HL-60 (cell line): Measurements from ENCODE around the gene PDCL2.

ENCODE experiments used
- DNase-seq, 2 experiments: peaks; one replicate each; pipeline ENCODE4 v3.0.0-alpha.2; 2010 to 2020; ENCODE audit warnings: low read depth in 1 of 2, low spot score in 1 of 2
- H3K27ac ChIP-seq: fragments of 250-450 bp; sonication (Bioruptor Pico); replicated peaks from 2 replicates; pipeline ENCODE4 v1.5.1; 2020; ENCODE audit warnings: mild to moderate bottlenecking, moderate library complexity
- H3K27me3 ChIP-seq: fragments of 250-450 bp; sonication (Bioruptor Pico); 2 replicates; pipeline ENCODE4 v1.5.1; 2021; ENCODE audit warnings: mild to moderate bottlenecking, moderate library complexity; ENCODE audit not compliant: insufficient read depth, poor library complexity, severe bottlenecking
- H3K4me3 ChIP-seq: replicated peaks from 2 replicates; pipeline ENCODE4 v1.5.1; 2011; ENCODE audit warnings: mild to moderate bottlenecking, control low read depth, low read length; ENCODE audit not compliant: insufficient read depth
- GABPA ChIP-seq: IDR thresholded peaks from 2 replicates; pipeline ENCODE4 v1.6.1; 2012; ENCODE audit warnings: low read depth
- POLR2AphosphoS5 ChIP-seq: IDR thresholded peaks from 2 replicates; pipeline ENCODE4 v1.6.1; 2012; ENCODE audit warnings: low read depth
- SPI1 ChIP-seq: IDR thresholded peaks from 2 replicates; pipeline ENCODE4 v1.6.1; 2012; ENCODE audit warnings: low read depth, mild to moderate bottlenecking, borderline replicate concordance
- TF ChIP-seq, protein P1 (sequence below): IDR thresholded peaks from 2 replicates; pipeline ENCODE4 v1.6.1; 2012; ENCODE audit warnings: low read depth; ENCODE audit not compliant: insufficient replicate concordance
- TF ChIP-seq, protein P2 (sequence below): IDR thresholded peaks from one replicate; pipeline ENCODE4 v1.5.1; 2011; ENCODE audit warnings: low read length, control low read depth, inconsistent platforms; ENCODE audit not compliant: insufficient read depth

Gene PDCL2

DNA sequence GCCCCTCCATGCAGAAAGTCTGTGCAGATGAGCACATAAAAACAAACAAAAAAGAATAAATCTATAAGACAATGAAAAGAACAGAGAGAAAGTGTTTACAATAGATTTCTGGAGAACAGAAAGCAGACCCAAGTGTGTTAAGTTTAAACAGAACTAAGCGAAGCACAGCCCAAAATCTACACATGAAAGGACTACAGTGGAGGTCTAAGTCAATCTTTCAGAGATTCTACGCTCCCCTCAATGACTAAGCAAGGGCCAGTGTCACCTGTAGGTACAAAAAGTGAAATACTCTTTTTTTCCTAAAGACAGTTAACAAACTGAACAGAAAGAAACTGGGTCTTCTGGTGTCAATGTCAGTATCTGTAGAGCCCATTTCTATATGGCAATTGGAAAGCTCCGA, 63.6 kb downstream of the PDCL2 start:
- no peak overlapping the region for H3K27ac ChIP-seq
- TF ChIP-seq POLR2AphosphoS5 (no peak), GABPA (no peak), SPI1 (no peak)
- TF ChIP-seq, protein P1, sequence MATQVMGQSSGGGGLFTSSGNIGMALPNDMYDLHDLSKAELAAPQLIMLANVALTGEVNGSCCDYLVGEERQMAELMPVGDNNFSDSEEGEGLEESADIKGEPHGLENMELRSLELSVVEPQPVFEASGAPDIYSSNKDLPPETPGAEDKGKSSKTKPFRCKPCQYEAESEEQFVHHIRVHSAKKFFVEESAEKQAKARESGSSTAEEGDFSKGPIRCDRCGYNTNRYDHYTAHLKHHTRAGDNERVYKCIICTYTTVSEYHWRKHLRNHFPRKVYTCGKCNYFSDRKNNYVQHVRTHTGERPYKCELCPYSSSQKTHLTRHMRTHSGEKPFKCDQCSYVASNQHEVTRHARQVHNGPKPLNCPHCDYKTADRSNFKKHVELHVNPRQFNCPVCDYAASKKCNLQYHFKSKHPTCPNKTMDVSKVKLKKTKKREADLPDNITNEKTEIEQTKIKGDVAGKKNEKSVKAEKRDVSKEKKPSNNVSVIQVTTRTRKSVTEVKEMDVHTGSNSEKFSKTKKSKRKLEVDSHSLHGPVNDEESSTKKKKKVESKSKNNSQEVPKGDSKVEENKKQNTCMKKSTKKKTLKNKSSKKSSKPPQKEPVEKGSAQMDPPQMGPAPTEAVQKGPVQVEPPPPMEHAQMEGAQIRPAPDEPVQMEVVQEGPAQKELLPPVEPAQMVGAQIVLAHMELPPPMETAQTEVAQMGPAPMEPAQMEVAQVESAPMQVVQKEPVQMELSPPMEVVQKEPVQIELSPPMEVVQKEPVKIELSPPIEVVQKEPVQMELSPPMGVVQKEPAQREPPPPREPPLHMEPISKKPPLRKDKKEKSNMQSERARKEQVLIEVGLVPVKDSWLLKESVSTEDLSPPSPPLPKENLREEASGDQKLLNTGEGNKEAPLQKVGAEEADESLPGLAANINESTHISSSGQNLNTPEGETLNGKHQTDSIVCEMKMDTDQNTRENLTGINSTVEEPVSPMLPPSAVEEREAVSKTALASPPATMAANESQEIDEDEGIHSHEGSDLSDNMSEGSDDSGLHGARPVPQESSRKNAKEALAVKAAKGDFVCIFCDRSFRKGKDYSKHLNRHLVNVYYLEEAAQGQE: no peak
- TF ChIP-seq, protein P2, sequence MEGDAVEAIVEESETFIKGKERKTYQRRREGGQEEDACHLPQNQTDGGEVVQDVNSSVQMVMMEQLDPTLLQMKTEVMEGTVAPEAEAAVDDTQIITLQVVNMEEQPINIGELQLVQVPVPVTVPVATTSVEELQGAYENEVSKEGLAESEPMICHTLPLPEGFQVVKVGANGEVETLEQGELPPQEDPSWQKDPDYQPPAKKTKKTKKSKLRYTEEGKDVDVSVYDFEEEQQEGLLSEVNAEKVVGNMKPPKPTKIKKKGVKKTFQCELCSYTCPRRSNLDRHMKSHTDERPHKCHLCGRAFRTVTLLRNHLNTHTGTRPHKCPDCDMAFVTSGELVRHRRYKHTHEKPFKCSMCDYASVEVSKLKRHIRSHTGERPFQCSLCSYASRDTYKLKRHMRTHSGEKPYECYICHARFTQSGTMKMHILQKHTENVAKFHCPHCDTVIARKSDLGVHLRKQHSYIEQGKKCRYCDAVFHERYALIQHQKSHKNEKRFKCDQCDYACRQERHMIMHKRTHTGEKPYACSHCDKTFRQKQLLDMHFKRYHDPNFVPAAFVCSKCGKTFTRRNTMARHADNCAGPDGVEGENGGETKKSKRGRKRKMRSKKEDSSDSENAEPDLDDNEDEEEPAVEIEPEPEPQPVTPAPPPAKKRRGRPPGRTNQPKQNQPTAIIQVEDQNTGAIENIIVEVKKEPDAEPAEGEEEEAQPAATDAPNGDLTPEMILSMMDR: no peak
- H3K4me3 ChIP-seq: no peak overlapping the region
- no peak for DNase-seq
- H3K27me3 ChIP-seq: no peaks in the 10 kb centered on the region

DNA sequence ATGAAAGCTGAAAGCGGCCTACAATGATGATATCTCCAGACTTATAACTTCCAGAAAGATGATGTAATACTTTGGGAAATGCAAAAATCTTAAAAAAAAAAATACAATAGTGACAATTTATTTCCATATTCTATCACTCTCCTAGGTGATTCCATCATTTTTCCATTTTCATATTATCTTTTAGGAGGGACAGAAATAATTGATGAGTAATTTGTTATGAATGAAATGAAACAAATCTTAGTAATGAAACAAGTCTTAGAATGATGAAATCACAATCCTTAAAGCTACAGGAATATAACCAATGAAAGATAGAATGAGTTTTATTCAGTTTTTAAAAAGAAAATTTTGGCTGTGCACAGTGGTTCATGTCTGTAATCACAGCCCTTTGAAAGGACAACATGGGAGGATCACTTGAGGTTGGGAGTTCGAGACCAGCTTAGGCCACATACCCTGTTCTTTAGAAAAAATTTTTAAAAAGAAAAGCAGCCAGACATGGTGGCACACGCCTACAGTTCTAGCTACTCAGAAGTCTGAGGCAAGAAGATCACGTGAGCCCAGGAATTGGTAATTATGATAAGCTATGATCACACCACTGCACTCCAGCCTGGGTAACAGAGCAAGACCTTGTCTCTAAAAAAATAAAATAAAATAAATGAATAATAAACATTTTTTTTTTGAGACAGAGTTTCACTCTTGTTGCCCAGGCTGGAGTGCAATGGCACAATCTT, 67.0 kb downstream of the PDCL2 start:
- TF ChIP-seq, protein P1: no peak
- TF ChIP-seq GABPA (no peak), SPI1 (no peak), POLR2AphosphoS5 (no peak)
- TF ChIP-seq, protein P2: no peak
- no peaks in the 10 kb centered on the region for H3K27me3 ChIP-seq
- H3K27ac ChIP-seq: no peak overlapping the region
- no peak overlapping the region for H3K4me3 ChIP-seq
- no peak for DNase-seq

DNA sequence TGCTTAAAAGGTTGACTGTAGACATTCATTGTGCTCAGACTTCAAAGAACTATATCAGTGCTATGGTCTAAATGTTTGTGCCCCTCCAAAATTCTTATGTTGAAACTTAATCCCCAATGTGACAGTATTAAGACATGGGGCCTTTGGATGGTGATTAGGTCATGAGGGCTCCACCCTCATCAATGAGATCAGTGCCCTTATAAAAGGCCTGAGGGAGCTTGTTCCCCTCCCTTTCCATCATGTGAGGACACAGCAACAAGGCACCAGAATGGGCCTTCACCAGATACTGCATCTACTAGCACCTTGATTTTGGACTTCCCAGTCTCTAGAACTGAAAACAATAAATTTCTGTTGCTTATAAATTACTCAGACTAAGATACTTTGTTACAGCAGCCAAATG, 73.6 kb downstream of the PDCL2 start:
- no peak for TF ChIP-seq SPI1
- TF ChIP-seq, protein P2: no peak
- TF ChIP-seq, protein P1: no peak
- TF ChIP-seq GABPA: no peak
- TF ChIP-seq POLR2AphosphoS5: no peak
- H3K27me3 ChIP-seq: no peaks in the 10 kb centered on the region
- no peak overlapping the region for H3K4me3 ChIP-seq
- DNase-seq: no peak
- H3K27ac ChIP-seq: no peak overlapping the region
